ENCODE results near the gene CPOX.

DNA sequence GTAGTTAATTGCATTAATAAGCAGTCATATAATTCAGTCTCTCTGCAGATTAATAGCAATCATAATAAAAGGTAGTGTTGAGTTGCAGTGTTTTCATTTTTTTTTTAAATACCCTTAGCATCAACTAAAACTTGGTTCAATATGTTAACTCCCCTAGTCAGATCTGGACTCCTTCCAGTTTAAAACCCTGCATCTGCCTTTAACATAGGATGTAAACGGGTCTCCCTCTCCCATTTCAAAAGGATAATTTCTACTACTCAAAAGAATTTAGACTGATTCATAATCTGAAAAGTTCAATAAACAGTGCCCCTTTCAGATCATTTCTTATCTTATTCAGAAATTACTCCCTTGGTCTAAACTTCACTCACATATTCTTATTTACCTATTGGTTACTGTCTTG, 11.4 kb downstream of the CPOX start:
- TF ChIP-seq ZNF48 (tag by site-specific recombination; IDR thresholded peaks at IDR 0.05) = no peak
- TF ChIP-seq, protein P1, sequence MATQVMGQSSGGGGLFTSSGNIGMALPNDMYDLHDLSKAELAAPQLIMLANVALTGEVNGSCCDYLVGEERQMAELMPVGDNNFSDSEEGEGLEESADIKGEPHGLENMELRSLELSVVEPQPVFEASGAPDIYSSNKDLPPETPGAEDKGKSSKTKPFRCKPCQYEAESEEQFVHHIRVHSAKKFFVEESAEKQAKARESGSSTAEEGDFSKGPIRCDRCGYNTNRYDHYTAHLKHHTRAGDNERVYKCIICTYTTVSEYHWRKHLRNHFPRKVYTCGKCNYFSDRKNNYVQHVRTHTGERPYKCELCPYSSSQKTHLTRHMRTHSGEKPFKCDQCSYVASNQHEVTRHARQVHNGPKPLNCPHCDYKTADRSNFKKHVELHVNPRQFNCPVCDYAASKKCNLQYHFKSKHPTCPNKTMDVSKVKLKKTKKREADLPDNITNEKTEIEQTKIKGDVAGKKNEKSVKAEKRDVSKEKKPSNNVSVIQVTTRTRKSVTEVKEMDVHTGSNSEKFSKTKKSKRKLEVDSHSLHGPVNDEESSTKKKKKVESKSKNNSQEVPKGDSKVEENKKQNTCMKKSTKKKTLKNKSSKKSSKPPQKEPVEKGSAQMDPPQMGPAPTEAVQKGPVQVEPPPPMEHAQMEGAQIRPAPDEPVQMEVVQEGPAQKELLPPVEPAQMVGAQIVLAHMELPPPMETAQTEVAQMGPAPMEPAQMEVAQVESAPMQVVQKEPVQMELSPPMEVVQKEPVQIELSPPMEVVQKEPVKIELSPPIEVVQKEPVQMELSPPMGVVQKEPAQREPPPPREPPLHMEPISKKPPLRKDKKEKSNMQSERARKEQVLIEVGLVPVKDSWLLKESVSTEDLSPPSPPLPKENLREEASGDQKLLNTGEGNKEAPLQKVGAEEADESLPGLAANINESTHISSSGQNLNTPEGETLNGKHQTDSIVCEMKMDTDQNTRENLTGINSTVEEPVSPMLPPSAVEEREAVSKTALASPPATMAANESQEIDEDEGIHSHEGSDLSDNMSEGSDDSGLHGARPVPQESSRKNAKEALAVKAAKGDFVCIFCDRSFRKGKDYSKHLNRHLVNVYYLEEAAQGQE (tag by site-specific recombination; IDR thresholded peaks at IDR 0.05) = no peak
- TF ChIP-seq, protein P2, sequence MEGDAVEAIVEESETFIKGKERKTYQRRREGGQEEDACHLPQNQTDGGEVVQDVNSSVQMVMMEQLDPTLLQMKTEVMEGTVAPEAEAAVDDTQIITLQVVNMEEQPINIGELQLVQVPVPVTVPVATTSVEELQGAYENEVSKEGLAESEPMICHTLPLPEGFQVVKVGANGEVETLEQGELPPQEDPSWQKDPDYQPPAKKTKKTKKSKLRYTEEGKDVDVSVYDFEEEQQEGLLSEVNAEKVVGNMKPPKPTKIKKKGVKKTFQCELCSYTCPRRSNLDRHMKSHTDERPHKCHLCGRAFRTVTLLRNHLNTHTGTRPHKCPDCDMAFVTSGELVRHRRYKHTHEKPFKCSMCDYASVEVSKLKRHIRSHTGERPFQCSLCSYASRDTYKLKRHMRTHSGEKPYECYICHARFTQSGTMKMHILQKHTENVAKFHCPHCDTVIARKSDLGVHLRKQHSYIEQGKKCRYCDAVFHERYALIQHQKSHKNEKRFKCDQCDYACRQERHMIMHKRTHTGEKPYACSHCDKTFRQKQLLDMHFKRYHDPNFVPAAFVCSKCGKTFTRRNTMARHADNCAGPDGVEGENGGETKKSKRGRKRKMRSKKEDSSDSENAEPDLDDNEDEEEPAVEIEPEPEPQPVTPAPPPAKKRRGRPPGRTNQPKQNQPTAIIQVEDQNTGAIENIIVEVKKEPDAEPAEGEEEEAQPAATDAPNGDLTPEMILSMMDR (tag by site-specific recombination; IDR thresholded peaks at IDR 0.05) = no peak

Measured in HEK293 (cell line).